Hepatocyte (in vitro differentiated cells): ENCODE measurements around the gene MXD3. TPM values are rescaled to one million over a fixed set of nuclear protein-coding genes. Genes with fewer than 3 reads are reported as not detected.

ENCODE experiments used
- DNase-seq: peaks from one replicate; pipeline ENCODE4 v3.0.0-alpha.2; 2016; ENCODE audit warnings: low spot score
- H2AFZ ChIP-seq: fragments of 200-600 bp; sonication (generic); 2 replicates; pipeline ENCODE4 v1.6.0; 2016; ENCODE audit warnings: antibody characterized with exemption, mild to moderate bottlenecking
- H3K27ac ChIP-seq: fragments of 200-600 bp; sonication (generic); 2 replicates; pipeline ENCODE4 v1.5.1; 2016; ENCODE audit warnings: mild to moderate bottlenecking
- H3K27me3 ChIP-seq: fragments of 200-600 bp; sonication (generic); 2 replicates; pipeline ENCODE4 v1.6.1; 2016
- H3K36me3 ChIP-seq: fragments of 200-600 bp; sonication (generic); replicated peaks from 2 replicates; pipeline ENCODE4 v1.5.1; 2016; ENCODE audit warnings: low read depth; ENCODE audit not compliant: insufficient read depth
- H3K4me1 ChIP-seq: fragments of 200-600 bp; sonication (generic); 2 replicates; pipeline ENCODE4 v1.5.1; 2016; ENCODE audit warnings: mild to moderate bottlenecking, moderate library complexity; ENCODE audit not compliant: insufficient read depth
- H3K4me2 ChIP-seq: fragments of 200-600 bp; sonication (generic); 2 replicates; pipeline ENCODE4 v1.6.0; 2016
- H3K4me3 ChIP-seq: fragments of 200-600 bp; sonication (generic); 2 replicates; pipeline ENCODE4 v1.5.1; 2016; ENCODE audit warnings: mild to moderate bottlenecking
- H3K79me2 ChIP-seq: fragments of 200-600 bp; sonication (generic); 2 replicates; pipeline ENCODE4 v1.6.0; 2017; ENCODE audit warnings: mild to moderate bottlenecking
- H3K9me2 ChIP-seq: fragments of 200-600 bp; sonication (generic); replicated peaks from 2 replicates; pipeline ENCODE4 v1.6.0; 2017; ENCODE audit warnings: mild to moderate bottlenecking; ENCODE audit not compliant: insufficient read depth
- H3K9me3 ChIP-seq: fragments of 200-600 bp; sonication (generic); 2 replicates; pipeline ENCODE4 v1.5.1; 2016; ENCODE audit warnings: low read depth, mild to moderate bottlenecking
- H4K20me1 ChIP-seq: fragments of 200-600 bp; sonication (generic); 2 replicates; pipeline ENCODE4 v1.6.0; 2016; ENCODE audit warnings: mild to moderate bottlenecking; ENCODE audit not compliant: insufficient read depth, poor library complexity, severe bottlenecking
- EZH2 ChIP-seq: fragments of 200-600 bp; sonication (generic); IDR thresholded peaks from 2 replicates; pipeline ENCODE4 v1.6.1; 2016; ENCODE audit warnings: antibody characterized with exemption, mild to moderate bottlenecking, borderline replicate concordance
- EZH2phosphoT487 ChIP-seq: fragments of 200-600 bp; sonication (generic); IDR thresholded peaks from one replicate; pipeline ENCODE4 v1.6.1; 2018; ENCODE audit warnings: antibody characterized with exemption, mild to moderate bottlenecking, low read depth, moderate library complexity; ENCODE audit not compliant: unreplicated experiment, severe bottlenecking
- WGBS: methylation state at CpG from one replicate; pipeline ENCODE4 v1.1.6; 2016; ENCODE audit warnings: low lambda C conversion rate; ENCODE audit errors: missing lambda C conversion rate; 5-methylcytosine and 5-hydroxymethylcytosine counted together
- polyA plus RNA-seq: library from polyadenylated mRNA; unstranded; fragments of >200 nt; fragmentation: Nextera tagmentation; extraction: Ambion mirVana; gene quantifications from 2 replicates; pipeline ENCODE4 v1.2.1, GENCODE V29; 2016
- total RNA-seq: library from RNA; depleted of rRNA; stranded (reverse); fragments of >200 nt; gene quantifications from 2 replicates; pipeline ENCODE4 v1.2.3, GENCODE V29; 2014
- TF ChIP-seq, protein P1 (sequence below): fragments of 200-600 bp; sonication (generic); IDR thresholded peaks from 2 replicates; pipeline ENCODE4 v1.5.1; 2016; ENCODE audit warnings: antibody characterized with exemption, mild to moderate bottlenecking; ENCODE audit not compliant: poor library complexity

MXD3 gene
- total and polyA plus RNA-seq, 2 experiments from 2014 or later: 11.9 to 22.3 TPM

DNA sequence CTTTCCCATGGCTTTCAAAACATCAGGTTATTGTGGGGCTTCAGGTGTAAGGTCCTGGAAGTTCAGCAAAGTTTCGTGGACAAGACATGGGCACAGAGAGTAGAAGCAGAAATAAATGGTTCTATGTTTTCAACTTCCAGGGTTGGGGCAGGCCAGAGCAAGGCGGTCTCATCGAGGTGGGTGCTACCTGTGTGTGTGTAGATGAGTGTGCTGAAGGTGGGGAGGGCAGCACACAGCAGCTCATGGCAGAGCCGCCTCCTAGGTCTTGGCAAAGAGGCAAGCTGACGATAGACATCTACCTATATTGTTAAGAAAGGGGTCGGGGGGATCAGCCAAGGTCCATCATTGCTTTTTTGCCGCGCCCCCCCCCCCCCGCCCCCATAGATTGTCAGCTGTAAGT, 12.0 kb downstream of the MXD3 start:
- peaks cover 31% of the 10 kb centered on the region for H3K4me1 ChIP-seq
- H3K36me3 ChIP-seq: no peaks in the 10 kb centered on the region
- peaks cover 11% of the 10 kb centered on the region for H4K20me1 ChIP-seq
- H2AFZ ChIP-seq: no peak overlapping the region
- no peaks in the 10 kb centered on the region for H3K9me3 ChIP-seq
- peak overlapping the region; percentile 91 for H3K27ac ChIP-seq
- H3K4me2 ChIP-seq: peak overlapping the region; percentile 31
- 91% methylated on average over 9 of the region's 9 CpGs for WGBS
- TF ChIP-seq EZH2phosphoT487 (no peak), EZH2 (no peak)
- TF ChIP-seq, protein P1, sequence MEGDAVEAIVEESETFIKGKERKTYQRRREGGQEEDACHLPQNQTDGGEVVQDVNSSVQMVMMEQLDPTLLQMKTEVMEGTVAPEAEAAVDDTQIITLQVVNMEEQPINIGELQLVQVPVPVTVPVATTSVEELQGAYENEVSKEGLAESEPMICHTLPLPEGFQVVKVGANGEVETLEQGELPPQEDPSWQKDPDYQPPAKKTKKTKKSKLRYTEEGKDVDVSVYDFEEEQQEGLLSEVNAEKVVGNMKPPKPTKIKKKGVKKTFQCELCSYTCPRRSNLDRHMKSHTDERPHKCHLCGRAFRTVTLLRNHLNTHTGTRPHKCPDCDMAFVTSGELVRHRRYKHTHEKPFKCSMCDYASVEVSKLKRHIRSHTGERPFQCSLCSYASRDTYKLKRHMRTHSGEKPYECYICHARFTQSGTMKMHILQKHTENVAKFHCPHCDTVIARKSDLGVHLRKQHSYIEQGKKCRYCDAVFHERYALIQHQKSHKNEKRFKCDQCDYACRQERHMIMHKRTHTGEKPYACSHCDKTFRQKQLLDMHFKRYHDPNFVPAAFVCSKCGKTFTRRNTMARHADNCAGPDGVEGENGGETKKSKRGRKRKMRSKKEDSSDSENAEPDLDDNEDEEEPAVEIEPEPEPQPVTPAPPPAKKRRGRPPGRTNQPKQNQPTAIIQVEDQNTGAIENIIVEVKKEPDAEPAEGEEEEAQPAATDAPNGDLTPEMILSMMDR: no peak
- no peaks in the 10 kb centered on the region for H3K9me2 ChIP-seq
- H3K27me3 ChIP-seq: no peaks in the 10 kb centered on the region
- H3K4me3 ChIP-seq: no peak overlapping the region
- peaks cover 32% of the 10 kb centered on the region for H3K79me2 ChIP-seq
- DNase-seq: no peak

DNA sequence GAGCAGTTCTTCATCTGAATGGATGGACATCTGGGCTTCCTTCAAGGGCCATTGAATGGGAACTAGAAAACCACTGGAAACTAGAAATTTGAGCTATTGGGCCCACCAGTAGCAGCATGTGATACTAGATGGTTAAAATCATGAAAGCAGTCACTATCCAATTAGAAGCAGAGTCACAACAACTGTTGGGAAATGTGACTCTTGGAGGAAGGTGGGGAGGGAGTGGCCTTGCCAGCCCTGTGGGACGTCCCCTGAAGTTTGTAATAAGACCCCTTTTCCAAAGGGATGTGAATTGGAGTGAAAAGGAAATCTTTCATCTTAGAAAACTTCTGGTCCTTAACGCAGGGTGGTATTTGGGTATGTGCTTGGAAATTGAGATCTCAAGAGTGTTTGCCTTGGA, 13.8 kb downstream of the MXD3 start:
- Histone ChIP-seq H3K27ac (no peak overlapping the region), H2AFZ (no peak overlapping the region), H3K4me2 (no peak overlapping the region), H3K4me1 (peaks cover 31% of the 10 kb centered on the region), H3K4me3 (no peak overlapping the region), H3K9me2 (no peaks in the 10 kb centered on the region), H3K9me3 (no peaks in the 10 kb centered on the region), H3K27me3 (no peaks in the 10 kb centered on the region), H3K79me2 (peaks cover 17% of the 10 kb centered on the region), H3K36me3 (no peaks in the 10 kb centered on the region), H4K20me1 (peaks cover 8% of the 10 kb centered on the region)
- no peak for TF ChIP-seq EZH2phosphoT487
- TF ChIP-seq EZH2: no peak
- TF ChIP-seq, protein P1: no peak
- DNase-seq: no peak
- WGBS: 77% methylated on average over 2 of the region's 2 CpGs

DNA sequence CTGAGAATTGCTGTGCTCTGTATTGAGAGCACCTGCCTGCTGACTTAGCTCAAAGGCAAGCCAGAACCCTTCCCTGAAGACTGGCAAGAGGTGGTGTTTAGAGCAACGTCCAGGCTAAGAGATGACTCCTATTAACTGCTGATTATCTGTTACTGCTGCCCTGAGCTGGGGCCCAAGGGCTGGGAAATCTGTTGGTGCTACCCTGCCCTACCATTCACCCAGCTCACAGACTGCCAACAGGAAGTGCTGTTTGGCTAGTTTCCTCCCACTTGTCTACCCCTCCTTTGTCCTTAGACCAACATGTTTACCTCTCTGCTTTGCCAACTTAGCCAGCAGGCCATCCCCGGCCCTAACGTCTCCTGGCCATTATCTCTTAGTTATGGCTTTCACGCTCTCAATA, 15.1 kb downstream of the MXD3 start:
- H3K4me3 ChIP-seq: no peak overlapping the region
- H3K27ac ChIP-seq: no peak overlapping the region
- H3K9me3 ChIP-seq: no peaks in the 10 kb centered on the region
- H3K27me3 ChIP-seq: no peaks in the 10 kb centered on the region
- H2AFZ ChIP-seq: no peak overlapping the region
- H3K4me1 ChIP-seq: peaks cover 21% of the 10 kb centered on the region
- H3K4me2 ChIP-seq: no peak overlapping the region
- TF ChIP-seq EZH2phosphoT487 (no peak), EZH2 (no peak)
- TF ChIP-seq, protein P1: no peak
- DNase-seq: no peak
- H4K20me1 ChIP-seq: no peaks in the 10 kb centered on the region
- no peaks in the 10 kb centered on the region for H3K36me3 ChIP-seq
- no peaks in the 10 kb centered on the region for H3K9me2 ChIP-seq
- WGBS: 82% methylated on average over 4 of the region's 4 CpGs
- peaks cover 6% of the 10 kb centered on the region for H3K79me2 ChIP-seq

DNA sequence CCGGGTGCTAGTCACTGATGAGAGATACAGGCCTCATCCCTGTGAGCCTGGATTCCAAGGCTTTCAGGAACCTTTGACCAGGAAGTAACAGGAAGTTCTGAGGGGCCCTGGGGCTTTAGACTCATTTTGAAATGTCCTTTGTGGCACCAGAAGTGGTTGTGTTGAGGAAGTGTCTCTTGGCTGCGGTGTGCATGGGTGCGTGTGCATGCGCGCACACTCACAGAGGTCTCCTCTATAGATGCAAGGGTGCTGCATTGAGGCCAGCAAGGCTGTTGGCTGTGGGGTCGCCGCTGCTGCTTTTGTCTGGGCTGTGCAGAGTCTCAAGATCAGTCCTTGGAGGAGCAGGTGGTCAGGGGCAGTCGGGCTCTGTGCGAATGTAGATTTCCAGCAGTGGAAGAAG, 15.8 kb downstream of the MXD3 start:
- H3K27ac ChIP-seq: no peak overlapping the region
- no peaks in the 10 kb centered on the region for H4K20me1 ChIP-seq
- no peaks in the 10 kb centered on the region for H3K27me3 ChIP-seq
- no peaks in the 10 kb centered on the region for H3K9me2 ChIP-seq
- peaks cover 6% of the 10 kb centered on the region for H3K79me2 ChIP-seq
- H3K4me3 ChIP-seq: no peak overlapping the region
- H3K4me2 ChIP-seq: no peak overlapping the region
- no peak for TF ChIP-seq EZH2phosphoT487
- TF ChIP-seq, protein P1: no peak
- TF ChIP-seq EZH2: no peak
- no peaks in the 10 kb centered on the region for H3K9me3 ChIP-seq
- WGBS: 96% methylated on average over 9 of the region's 9 CpGs
- DNase-seq: no peak
- peaks cover 14% of the 10 kb centered on the region for H3K4me1 ChIP-seq
- no peak overlapping the region for H2AFZ ChIP-seq
- H3K36me3 ChIP-seq: no peaks in the 10 kb centered on the region
